Measurements from ENCODE around the gene ZNF282. TPM values are rescaled to one million over a fixed set of nuclear protein-coding genes. Genes with fewer than 3 reads are reported as not detected.
A peak's percentile ranks its signal among the peaks of the same experiment; 100 is the strongest.

Gene ZNF282
- total and polyA plus RNA-seq, 9 of the 15 experiments (the other 6 are each of a cell fraction or from before 2014, with no cell fraction given) = 0.76 to 58.6 (median 17.4) TPM

GRCh38 chr7:149239345-149240143 is 44.2 kb downstream of the ZNF282 start, which contains the start of gene ZNF212 (continued):
- TF ChIP-seq MITF (IDR thresholded peaks at IDR 0.05) = 0 out of 2 replicates have a peak, but pooled peaks have one; percentile 41
- TF ChIP-seq CXXC5 (CRISPR knock-in tag; IDR thresholded peaks at IDR 0.05) = peak; percentile 85
- TF ChIP-seq HDAC6 (IDR thresholded peaks at IDR 0.05; ENCODE audit: low read depth, low read length) = no peak
- TF ChIP-seq ZC3H4 (CRISPR knock-in tag; IDR thresholded peaks at IDR 0.05; ENCODE audit: borderline replicate concordance) = no peak
- TF ChIP-seq NONO (IDR thresholded peaks at IDR 0.05; ENCODE audit: low read depth in 2 of 2, low read length in 1 of 2) = peak in 1 of 2 experiments; percentile 43; a peak in 1 of 4 replicates
- peak; percentile 86 for TF ChIP-seq HMGN3 (IDR thresholded peaks at IDR 0.05; ENCODE audit: borderline replicate concordance, extremely low read depth, insufficient read length, low read depth, low read length)
- TF ChIP-seq, protein P1, sequence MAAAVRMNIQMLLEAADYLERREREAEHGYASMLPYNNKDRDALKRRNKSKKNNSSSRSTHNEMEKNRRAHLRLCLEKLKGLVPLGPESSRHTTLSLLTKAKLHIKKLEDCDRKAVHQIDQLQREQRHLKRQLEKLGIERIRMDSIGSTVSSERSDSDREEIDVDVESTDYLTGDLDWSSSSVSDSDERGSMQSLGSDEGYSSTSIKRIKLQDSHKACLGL (CRISPR knock-in tag; IDR thresholded peaks at IDR 0.05; ENCODE audit: borderline replicate concordance, poor library complexity, severe bottlenecking) = no peak
- peak; percentile 75; the same call in 1 of the 2 replicates for TF ChIP-seq ARID4B (CRISPR knock-in tag; IDR thresholded peaks at IDR 0.05)
- no peak for TF ChIP-seq ZNF778 (CRISPR knock-in tag; IDR thresholded peaks at IDR 0.05)
- TF ChIP-seq MYBL2 (IDR thresholded peaks at IDR 0.05; ENCODE audit: low read depth) = no peak
- TF ChIP-seq MYBL2 (CRISPR knock-in tag; IDR thresholded peaks at IDR 0.05; ENCODE audit: borderline replicate concordance) = no peak
- no peak for TF ChIP-seq HDAC8 (tag; IDR thresholded peaks at IDR 0.05)
- TF ChIP-seq GATA2 (CRISPR knock-in tag; IDR thresholded peaks at IDR 0.05) = no peak
- TF ChIP-seq ZBTB11 (CRISPR knock-in tag; IDR thresholded peaks at IDR 0.05) = peak in 1 of 3 experiments; percentile 39; a peak in 1 of 6 replicates
- no peak for TF ChIP-seq ZNF124 (CRISPR knock-in tag; IDR thresholded peaks at IDR 0.05)
